Testis (tissue), 2 donors: Measurements from ENCODE around the gene SOCS4.

ENCODE experiments used
- POLR2A ChIP-seq: fragments of 450-650 bp; IDR thresholded peaks from one replicate; pipeline ENCODE4 v1.6.1; 2017; ENCODE audit warnings: antibody characterized with exemption, mild to moderate bottlenecking, moderate library complexity
- TF ChIP-seq, protein P1 (sequence below), 3 experiments: fragments of 450-650 bp in 2 of 3; fragments of 200-600 bp in 1 of 3; sonication (generic) in 1 of 3; IDR thresholded peaks; one replicate each; pipeline ENCODE4 v1.5.1; 2016 to 2019; ENCODE audit warnings: antibody characterized with exemption in 3 of 3, mild to moderate bottlenecking in 2 of 3, moderate library complexity in 1 of 3

DNA sequence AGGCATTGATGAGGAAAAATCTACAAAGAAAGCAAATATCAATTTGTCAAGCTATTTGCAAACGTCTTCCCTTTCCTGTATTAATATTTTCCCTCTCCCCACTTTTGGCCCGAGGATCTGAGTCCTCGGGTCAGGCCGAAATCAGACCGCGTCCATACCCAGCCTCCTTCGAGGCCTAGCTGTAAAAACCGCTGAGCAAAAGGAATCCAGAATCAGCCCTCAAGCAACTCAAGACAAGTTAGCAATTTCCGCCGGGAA, 24.1 kb downstream of the SOCS4 start:
- TF ChIP-seq, protein P1, sequence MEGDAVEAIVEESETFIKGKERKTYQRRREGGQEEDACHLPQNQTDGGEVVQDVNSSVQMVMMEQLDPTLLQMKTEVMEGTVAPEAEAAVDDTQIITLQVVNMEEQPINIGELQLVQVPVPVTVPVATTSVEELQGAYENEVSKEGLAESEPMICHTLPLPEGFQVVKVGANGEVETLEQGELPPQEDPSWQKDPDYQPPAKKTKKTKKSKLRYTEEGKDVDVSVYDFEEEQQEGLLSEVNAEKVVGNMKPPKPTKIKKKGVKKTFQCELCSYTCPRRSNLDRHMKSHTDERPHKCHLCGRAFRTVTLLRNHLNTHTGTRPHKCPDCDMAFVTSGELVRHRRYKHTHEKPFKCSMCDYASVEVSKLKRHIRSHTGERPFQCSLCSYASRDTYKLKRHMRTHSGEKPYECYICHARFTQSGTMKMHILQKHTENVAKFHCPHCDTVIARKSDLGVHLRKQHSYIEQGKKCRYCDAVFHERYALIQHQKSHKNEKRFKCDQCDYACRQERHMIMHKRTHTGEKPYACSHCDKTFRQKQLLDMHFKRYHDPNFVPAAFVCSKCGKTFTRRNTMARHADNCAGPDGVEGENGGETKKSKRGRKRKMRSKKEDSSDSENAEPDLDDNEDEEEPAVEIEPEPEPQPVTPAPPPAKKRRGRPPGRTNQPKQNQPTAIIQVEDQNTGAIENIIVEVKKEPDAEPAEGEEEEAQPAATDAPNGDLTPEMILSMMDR (IDR thresholded peaks at IDR 0.05), result no peak
- TF ChIP-seq POLR2A, result no peak
